Measurements from ENCODE around the gene CYP27C1. TPM values are rescaled to one million over a fixed set of nuclear protein-coding genes. Genes with fewer than 3 reads are reported as not detected.
"Not testable (repeated sequence)": the region's sequence is repeated elsewhere in the genome, so short reads cannot be mapped to it uniquely, and the experiment has no call there.

CYP27C1 gene
- polyA plus RNA-seq, 1 experiment = 0.28 TPM

GRCh38 chr2:127226520-127227263 lies 6.6 kb upstream of the CYP27C1 start:
- POLR2A ChIA-PET = no interaction called here
- CTCF ChIA-PET = no interaction called here
- Histone ChIP-seq H3K4me3 (ENCODE audit: low read depth, low read length) (no peak overlapping the region), H3K27me3 (ENCODE audit: control insufficient read depth, insufficient read depth, low read length) (peaks cover 5% of the 10 kb centered on the region), H3K36me3 (ENCODE audit: control insufficient read depth, insufficient read depth, low read length) (no peaks in the 10 kb centered on the region)
- DNase-seq (ENCODE audit: low read depth) = peak; percentile 89
- TF ChIP-seq CTCF (IDR thresholded peaks at IDR 0.05; ENCODE audit: insufficient read depth, low read depth, low read length) = no peak

- no peaks in the 10 kb centered on the region for H3K36me3 ChIP-seq (ENCODE audit: control insufficient read depth, insufficient read depth, low read length)
- no peak overlapping the region for H3K4me3 ChIP-seq (ENCODE audit: low read depth, low read length)
- CTCF ChIA-PET = no interaction called here
- no peak for TF ChIP-seq CTCF (IDR thresholded peaks at IDR 0.05; ENCODE audit: insufficient read depth, low read depth, low read length)
- peaks cover 5% of the 10 kb centered on the region for H3K27me3 ChIP-seq (ENCODE audit: control insufficient read depth, insufficient read depth, low read length)
- POLR2A ChIA-PET = no interaction called here
- DNase-seq (ENCODE audit: low read depth) = no peak
Measured at GRCh38 chr2:127226132-127226519, 6.0 kb upstream of the CYP27C1 start.

- Histone ChIP-seq H3K36me3 (ENCODE audit: control insufficient read depth, insufficient read depth, low read length) (no peaks in the 10 kb centered on the region), H3K27me3 (ENCODE audit: control insufficient read depth, insufficient read depth, low read length) (peaks cover 8% of the 10 kb centered on the region), H3K4me3 (ENCODE audit: low read depth, low read length) (no peak overlapping the region)
- DNase-seq (ENCODE audit: low read depth) = peak; percentile 40
- POLR2A ChIA-PET = no interaction called here
- no peak for TF ChIP-seq CTCF (IDR thresholded peaks at IDR 0.05; ENCODE audit: insufficient read depth, low read depth, low read length)
- CTCF ChIA-PET = interaction anchor here (1.0 kb wide), 1 partner anchor 12 kb away, joined by 3 read pairs; no protein-coding TSS in a partner anchor
Measured at GRCh38 chr2:127225186-127225960, 5.3 kb upstream of the CYP27C1 start.

GRCh38 chr2:127224135-127224534 lies 4.0 kb upstream of the CYP27C1 start:
- CTCF ChIA-PET = interaction anchor here (1.0 kb wide), 1 partner anchor 13 kb away, joined by 3 read pairs; no protein-coding TSS in a partner anchor
- H3K36me3 ChIP-seq (ENCODE audit: control insufficient read depth, insufficient read depth, low read length); DNase-seq (ENCODE audit: low read depth); H3K4me3 ChIP-seq (ENCODE audit: low read depth, low read length); POLR2A ChIA-PET: not testable (repeated sequence)
- H3K27me3 ChIP-seq (ENCODE audit: control insufficient read depth, insufficient read depth, low read length) = peaks cover 13% of the 10 kb centered on the region

- DNase-seq (ENCODE audit: low read depth) = no peak
- H3K27me3 ChIP-seq (ENCODE audit: control insufficient read depth, insufficient read depth, low read length) = peaks cover 20% of the 10 kb centered on the region
- TF ChIP-seq CTCF (IDR thresholded peaks at IDR 0.05; ENCODE audit: insufficient read depth, low read depth, low read length) = no peak
- no peak overlapping the region for H3K4me3 ChIP-seq (ENCODE audit: low read depth, low read length)
- POLR2A ChIA-PET = no interaction called here
- H3K36me3 ChIP-seq (ENCODE audit: control insufficient read depth, insufficient read depth, low read length) = no peaks in the 10 kb centered on the region
- CTCF ChIA-PET = interaction anchor here (1.0 kb wide), 1 partner anchor 11 kb away, joined by 3 read pairs; no protein-coding TSS in a partner anchor
Measured at GRCh38 chr2:127220768-127221527, 849 bp upstream of the CYP27C1 start.

Data from BJ (cell line).